Neural cell (in vitro differentiated cells): ENCODE results near the gene TMSB10. TPM values are rescaled to one million over a fixed set of nuclear protein-coding genes. Genes with fewer than 3 reads are reported as not detected.
"Not testable (repeated sequence)": the region's sequence is repeated elsewhere in the genome, so short reads cannot be mapped to it uniquely, and the experiment has no call there.

ENCODE experiments used
- H2AFZ ChIP-seq: fragments of 200-600, 300-800 bp; sonication (generic), shearing (Covaris generic); 2 replicates; pipeline ENCODE4 v1.6.0; 2014; ENCODE audit warnings: low read depth, mild to moderate bottlenecking, antibody characterized with exemption, low read length, moderate library complexity
- H3F3A ChIP-seq: fragments of 200-600 bp; shearing (Covaris generic); 2 replicates; pipeline ENCODE4 v1.6.1; 2016; ENCODE audit warnings: mild to moderate bottlenecking, moderate library complexity, mixed read lengths, antibody characterized with exemption, low read length; ENCODE audit not compliant: insufficient read depth, poor library complexity, severe bottlenecking
- H3K27ac ChIP-seq: fragments of 200-600, 300-800 bp; sonication (generic), shearing (Covaris generic); 2 replicates; pipeline ENCODE4 v1.5.1; 2014; ENCODE audit warnings: mild to moderate bottlenecking, low read length, moderate library complexity
- H3K27me3 ChIP-seq: fragments of 300-800, 200-600 bp; sonication (generic), shearing (Covaris generic); 2 replicates; pipeline ENCODE4 v1.6.0; 2014; ENCODE audit warnings: mild to moderate bottlenecking, low read depth, low read length, moderate library complexity; ENCODE audit not compliant: insufficient read depth
- H3K36me3 ChIP-seq: fragments of 300-800, 200-600 bp; sonication (generic), shearing (Covaris generic); 2 replicates; pipeline ENCODE4 v1.5.1; 2014; ENCODE audit warnings: mild to moderate bottlenecking, antibody characterized with exemption, low read length, moderate library complexity; ENCODE audit not compliant: insufficient read depth
- H3K4me2 ChIP-seq: fragments of 300-800, 200-600 bp; sonication (generic), shearing (Covaris generic); 2 replicates; pipeline ENCODE4 v1.6.0; 2014; ENCODE audit warnings: mild to moderate bottlenecking, low read length
- H3K4me3 ChIP-seq: fragments of 300-800, 200-600 bp; sonication (generic), shearing (Covaris generic); 2 replicates; pipeline ENCODE4 v1.5.1; 2014; ENCODE audit warnings: mild to moderate bottlenecking, low read length, moderate library complexity
- H3K79me2 ChIP-seq: fragments of 200-600 bp; shearing (Covaris generic); replicated peaks from 2 replicates; pipeline ENCODE4 v1.6.0; 2014; ENCODE audit warnings: mild to moderate bottlenecking, low read length, moderate library complexity; ENCODE audit not compliant: insufficient read depth
- H3K9ac ChIP-seq: fragments of 300-800, 200-600 bp; sonication (generic), shearing (Covaris generic); 2 replicates; pipeline ENCODE4 v1.6.1; 2016; ENCODE audit warnings: mild to moderate bottlenecking, low read length, mixed read lengths
- H3K9me2 ChIP-seq: fragments of 200-600 bp; shearing (Covaris generic); 2 replicates; pipeline ENCODE4 v1.6.1; 2016; ENCODE audit warnings: mild to moderate bottlenecking, low read length, mixed read lengths; ENCODE audit not compliant: insufficient read depth
- H3K9me3 ChIP-seq: fragments of 200-600, 300-800 bp; sonication (generic), shearing (Covaris generic); 2 replicates; pipeline ENCODE4 v1.6.1; 2016; ENCODE audit warnings: mild to moderate bottlenecking, mixed run types, low read length, moderate library complexity, mixed read lengths
- H4K20me1 ChIP-seq: fragments of 200-600 bp; shearing (Covaris generic); 2 replicates; pipeline ENCODE4 v1.6.1; 2016; ENCODE audit warnings: mild to moderate bottlenecking, mixed run types; ENCODE audit not compliant: insufficient read depth
- EP300 ChIP-seq: fragments of 450-650 bp; conservative IDR thresholded peaks from 2 replicates; pipeline ENCODE4 v1.6.1; 2014; ENCODE audit warnings: antibody characterized with exemption, mild to moderate bottlenecking, moderate library complexity; ENCODE audit not compliant: poor library complexity, severe bottlenecking
- EZH2 ChIP-seq: fragments of 200-600, 300-800 bp; shearing (Covaris generic), sonication (generic); IDR thresholded peaks from 2 replicates; pipeline ENCODE4 v1.6.1; 2014; ENCODE audit warnings: antibody characterized with exemption, low read length, borderline replicate concordance, mild to moderate bottlenecking; ENCODE audit not compliant: insufficient read depth, poor library complexity, severe bottlenecking
- MXI1 ChIP-seq: fragments of 450-650 bp; conservative IDR thresholded peaks from 2 replicates; pipeline ENCODE4 v1.6.1; 2014; ENCODE audit warnings: antibody characterized with exemption, mild to moderate bottlenecking; ENCODE audit not compliant: poor library complexity, severe bottlenecking
- POLR2AphosphoS5 ChIP-seq: IDR thresholded peaks from 2 replicates; pipeline ENCODE4 v1.6.1; 2012
- RAD21 ChIP-seq: fragments of 450-650 bp; conservative IDR thresholded peaks from 2 replicates; pipeline ENCODE4 v1.6.1; 2014; ENCODE audit warnings: antibody characterized with exemption, mild to moderate bottlenecking, moderate library complexity
- SMC3 ChIP-seq: fragments of 450-650 bp; conservative IDR thresholded peaks from 2 replicates; pipeline ENCODE4 v1.6.1; 2014; ENCODE audit warnings: antibody characterized with exemption, mild to moderate bottlenecking, moderate library complexity; ENCODE audit not compliant: poor library complexity
- TAF1 ChIP-seq: IDR thresholded peaks from 2 replicates; pipeline ENCODE4 v1.6.1; 2012; ENCODE audit warnings: low read depth
- polyA plus RNA-seq: library from polyadenylated mRNA; depleted of rRNA; stranded (reverse); fragments of >200 nt; gene quantifications from 2 replicates; pipeline ENCODE4 v1.2.3, GENCODE V29; 2014
- TF ChIP-seq, protein P1 (sequence below): IDR thresholded peaks from 2 replicates; pipeline ENCODE4 v1.6.1; 2012; ENCODE audit warnings: borderline replicate concordance
- TF ChIP-seq, protein P2 (sequence below): fragments of 450-650 bp; IDR thresholded peaks from 2 replicates; pipeline ENCODE4 v1.5.1; 2014; ENCODE audit warnings: antibody characterized with exemption, mild to moderate bottlenecking, moderate library complexity; ENCODE audit not compliant: poor library complexity, severe bottlenecking

The TMSB10 gene
- polyA plus RNA-seq, 1 donor from 2014 or later = 15,324 TPM

DNA sequence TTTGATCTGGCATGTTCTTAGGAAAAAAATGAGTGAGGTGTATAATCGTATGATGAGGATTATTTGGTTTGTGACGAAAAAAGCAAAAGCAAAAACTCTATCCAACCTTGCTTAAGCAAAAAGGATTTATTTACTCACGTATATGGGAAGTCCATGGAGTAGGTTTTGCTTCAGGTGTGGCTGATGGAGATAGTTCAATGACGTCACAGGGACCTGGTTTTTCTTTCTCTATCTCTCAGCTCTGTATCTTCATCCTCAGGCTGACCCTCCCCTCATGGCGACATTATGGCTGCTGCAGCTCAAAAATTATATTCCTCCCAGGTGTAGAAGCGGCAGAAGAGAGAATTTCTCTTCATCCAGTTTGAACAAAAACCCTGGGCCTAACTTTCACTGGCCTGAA, 8.9 kb downstream of the TMSB10 start:
- H3K79me2 ChIP-seq = no peaks in the 10 kb centered on the region
- H3K27ac ChIP-seq = no peak overlapping the region
- no peaks in the 10 kb centered on the region for H4K20me1 ChIP-seq
- no peaks in the 10 kb centered on the region for H3K27me3 ChIP-seq
- no peaks in the 10 kb centered on the region for H3K9me3 ChIP-seq
- H3K9ac ChIP-seq = no peak overlapping the region
- H3K4me3 ChIP-seq = no peak overlapping the region
- no peak overlapping the region for H2AFZ ChIP-seq
- H3K36me3 ChIP-seq = no peaks in the 10 kb centered on the region
- H3F3A ChIP-seq = no peaks in the 10 kb centered on the region
- no peaks in the 10 kb centered on the region for H3K9me2 ChIP-seq
- no peak overlapping the region for H3K4me2 ChIP-seq
- TF ChIP-seq, protein P1, sequence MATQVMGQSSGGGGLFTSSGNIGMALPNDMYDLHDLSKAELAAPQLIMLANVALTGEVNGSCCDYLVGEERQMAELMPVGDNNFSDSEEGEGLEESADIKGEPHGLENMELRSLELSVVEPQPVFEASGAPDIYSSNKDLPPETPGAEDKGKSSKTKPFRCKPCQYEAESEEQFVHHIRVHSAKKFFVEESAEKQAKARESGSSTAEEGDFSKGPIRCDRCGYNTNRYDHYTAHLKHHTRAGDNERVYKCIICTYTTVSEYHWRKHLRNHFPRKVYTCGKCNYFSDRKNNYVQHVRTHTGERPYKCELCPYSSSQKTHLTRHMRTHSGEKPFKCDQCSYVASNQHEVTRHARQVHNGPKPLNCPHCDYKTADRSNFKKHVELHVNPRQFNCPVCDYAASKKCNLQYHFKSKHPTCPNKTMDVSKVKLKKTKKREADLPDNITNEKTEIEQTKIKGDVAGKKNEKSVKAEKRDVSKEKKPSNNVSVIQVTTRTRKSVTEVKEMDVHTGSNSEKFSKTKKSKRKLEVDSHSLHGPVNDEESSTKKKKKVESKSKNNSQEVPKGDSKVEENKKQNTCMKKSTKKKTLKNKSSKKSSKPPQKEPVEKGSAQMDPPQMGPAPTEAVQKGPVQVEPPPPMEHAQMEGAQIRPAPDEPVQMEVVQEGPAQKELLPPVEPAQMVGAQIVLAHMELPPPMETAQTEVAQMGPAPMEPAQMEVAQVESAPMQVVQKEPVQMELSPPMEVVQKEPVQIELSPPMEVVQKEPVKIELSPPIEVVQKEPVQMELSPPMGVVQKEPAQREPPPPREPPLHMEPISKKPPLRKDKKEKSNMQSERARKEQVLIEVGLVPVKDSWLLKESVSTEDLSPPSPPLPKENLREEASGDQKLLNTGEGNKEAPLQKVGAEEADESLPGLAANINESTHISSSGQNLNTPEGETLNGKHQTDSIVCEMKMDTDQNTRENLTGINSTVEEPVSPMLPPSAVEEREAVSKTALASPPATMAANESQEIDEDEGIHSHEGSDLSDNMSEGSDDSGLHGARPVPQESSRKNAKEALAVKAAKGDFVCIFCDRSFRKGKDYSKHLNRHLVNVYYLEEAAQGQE = no peak
- TF ChIP-seq SMC3 = no peak
- TF ChIP-seq RAD21 = no peak
- no peak for TF ChIP-seq EP300
- no peak for TF ChIP-seq EZH2
- no peak for TF ChIP-seq TAF1
- TF ChIP-seq MXI1 = no peak
- TF ChIP-seq POLR2AphosphoS5 = no peak
- TF ChIP-seq, protein P2, sequence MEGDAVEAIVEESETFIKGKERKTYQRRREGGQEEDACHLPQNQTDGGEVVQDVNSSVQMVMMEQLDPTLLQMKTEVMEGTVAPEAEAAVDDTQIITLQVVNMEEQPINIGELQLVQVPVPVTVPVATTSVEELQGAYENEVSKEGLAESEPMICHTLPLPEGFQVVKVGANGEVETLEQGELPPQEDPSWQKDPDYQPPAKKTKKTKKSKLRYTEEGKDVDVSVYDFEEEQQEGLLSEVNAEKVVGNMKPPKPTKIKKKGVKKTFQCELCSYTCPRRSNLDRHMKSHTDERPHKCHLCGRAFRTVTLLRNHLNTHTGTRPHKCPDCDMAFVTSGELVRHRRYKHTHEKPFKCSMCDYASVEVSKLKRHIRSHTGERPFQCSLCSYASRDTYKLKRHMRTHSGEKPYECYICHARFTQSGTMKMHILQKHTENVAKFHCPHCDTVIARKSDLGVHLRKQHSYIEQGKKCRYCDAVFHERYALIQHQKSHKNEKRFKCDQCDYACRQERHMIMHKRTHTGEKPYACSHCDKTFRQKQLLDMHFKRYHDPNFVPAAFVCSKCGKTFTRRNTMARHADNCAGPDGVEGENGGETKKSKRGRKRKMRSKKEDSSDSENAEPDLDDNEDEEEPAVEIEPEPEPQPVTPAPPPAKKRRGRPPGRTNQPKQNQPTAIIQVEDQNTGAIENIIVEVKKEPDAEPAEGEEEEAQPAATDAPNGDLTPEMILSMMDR = no peak

DNA sequence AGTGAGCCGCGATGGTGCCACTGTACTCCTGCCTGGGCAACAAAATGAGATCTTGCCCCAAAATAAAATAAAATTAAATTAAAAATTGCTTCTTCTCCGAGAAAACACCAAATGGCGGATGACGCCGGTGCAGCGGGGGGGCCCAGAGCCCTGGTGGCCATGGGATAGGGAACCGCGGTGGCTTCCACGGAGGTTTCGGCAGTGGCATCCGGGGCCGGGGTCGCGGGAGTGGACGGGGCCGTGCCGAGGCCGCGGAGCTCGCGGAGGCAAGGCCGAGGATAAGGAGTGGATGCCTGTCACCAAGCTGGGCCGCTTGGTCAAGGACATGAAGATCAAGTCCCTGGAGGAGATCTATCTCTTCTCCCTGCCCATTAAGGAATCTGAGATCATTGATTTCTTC, 10.2 kb downstream of the TMSB10 start:
- not testable (repeated sequence) for H3K36me3 ChIP-seq, H3K27me3 ChIP-seq, H3K27ac ChIP-seq, H3K9ac ChIP-seq, H3K79me2 ChIP-seq, H3K9me3 ChIP-seq, H3K4me3 ChIP-seq, H3F3A ChIP-seq, H4K20me1 ChIP-seq, H2AFZ ChIP-seq, H3K4me2 ChIP-seq, H3K9me2 ChIP-seq

DNA sequence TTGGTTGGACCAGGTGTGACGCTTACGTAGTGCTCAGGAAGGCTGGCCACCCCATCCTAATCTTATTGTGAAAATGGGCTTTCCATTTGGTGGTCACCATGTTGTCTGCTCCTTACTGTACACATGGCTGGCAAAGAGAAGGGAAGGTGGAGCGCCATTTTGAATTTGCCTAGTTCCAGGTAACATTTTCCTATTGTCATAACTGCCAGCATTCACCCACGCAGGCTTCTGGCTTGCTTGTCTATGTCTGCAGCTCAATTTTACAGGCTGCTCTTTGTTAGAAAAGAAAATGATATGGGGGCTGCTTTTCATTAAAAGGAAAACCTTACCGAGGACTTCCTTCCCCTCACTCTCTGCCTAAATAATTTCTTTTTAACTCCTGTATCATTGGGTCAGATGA, 12.4 kb downstream of the TMSB10 start:
- H4K20me1 ChIP-seq, H3K4me3 ChIP-seq, H3K9ac ChIP-seq, H3K79me2 ChIP-seq, H3K27ac ChIP-seq, H3K27me3 ChIP-seq, H3F3A ChIP-seq, H3K9me3 ChIP-seq, H3K9me2 ChIP-seq, H3K4me2 ChIP-seq, H2AFZ ChIP-seq, H3K36me3 ChIP-seq: not testable (repeated sequence)
